Measurements from ENCODE around the gene PSMB7. TPM values are rescaled to one million over a fixed set of nuclear protein-coding genes. Genes with fewer than 3 reads are reported as not detected.

The PSMB7 gene
- total and polyA plus RNA-seq, 2 of the 8 experiments (the other 6 are each of a cell fraction or from before 2014, with no cell fraction given): 222 to 357 TPM

GRCh38 chr9:124462739-124463138 lies 47.5 kb upstream of the PSMB7 start (continued):
- TF ChIP-seq CTCF (IDR thresholded peaks at IDR 0.05; ENCODE audit: control extremely low read depth in 1 of 3, insufficient read depth in 1 of 3, low read depth in 1 of 3, low read length in 3 of 3) (no peak), GTF2F1 (IDR thresholded peaks at IDR 0.05; ENCODE audit: borderline replicate concordance, low read depth, low read length) (no peak), ASH2L (IDR thresholded peaks at IDR 0.05; ENCODE audit: low read length) (no peak), KDM5A (IDR thresholded peaks at IDR 0.05; ENCODE audit: low read length) (no peak), SAP30 (IDR thresholded peaks at IDR 0.05; ENCODE audit: insufficient read depth, insufficient replicate concordance, low read length) (no peak), SIRT6 (IDR thresholded peaks at IDR 0.05; ENCODE audit: low read length) (no peak)
- TF ChIP-seq, protein P1, sequence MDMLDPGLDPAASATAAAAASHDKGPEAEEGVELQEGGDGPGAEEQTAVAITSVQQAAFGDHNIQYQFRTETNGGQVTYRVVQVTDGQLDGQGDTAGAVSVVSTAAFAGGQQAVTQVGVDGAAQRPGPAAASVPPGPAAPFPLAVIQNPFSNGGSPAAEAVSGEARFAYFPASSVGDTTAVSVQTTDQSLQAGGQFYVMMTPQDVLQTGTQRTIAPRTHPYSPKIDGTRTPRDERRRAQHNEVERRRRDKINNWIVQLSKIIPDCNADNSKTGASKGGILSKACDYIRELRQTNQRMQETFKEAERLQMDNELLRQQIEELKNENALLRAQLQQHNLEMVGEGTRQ (IDR thresholded peaks at IDR 0.05; ENCODE audit: low read length): no peak

Data from H1 (cell line).